PC-9 (cell line): ENCODE measurements around the gene PRR33.

Experiments
- CTCF ChIP-seq: fragments of 200-600 bp; sonication (generic); conservative IDR thresholded peaks from 2 replicates; pipeline ENCODE4 v1.6.1; 2017; ENCODE audit warnings: mixed run types, antibody characterized with exemption, mild to moderate bottlenecking, moderate library complexity
- EZH2 ChIP-seq: fragments of 200-600 bp; sonication (generic); IDR thresholded peaks from 2 replicates; pipeline ENCODE4 v1.8.0; 2017; ENCODE audit warnings: antibody characterized with exemption, low read depth

DNA sequence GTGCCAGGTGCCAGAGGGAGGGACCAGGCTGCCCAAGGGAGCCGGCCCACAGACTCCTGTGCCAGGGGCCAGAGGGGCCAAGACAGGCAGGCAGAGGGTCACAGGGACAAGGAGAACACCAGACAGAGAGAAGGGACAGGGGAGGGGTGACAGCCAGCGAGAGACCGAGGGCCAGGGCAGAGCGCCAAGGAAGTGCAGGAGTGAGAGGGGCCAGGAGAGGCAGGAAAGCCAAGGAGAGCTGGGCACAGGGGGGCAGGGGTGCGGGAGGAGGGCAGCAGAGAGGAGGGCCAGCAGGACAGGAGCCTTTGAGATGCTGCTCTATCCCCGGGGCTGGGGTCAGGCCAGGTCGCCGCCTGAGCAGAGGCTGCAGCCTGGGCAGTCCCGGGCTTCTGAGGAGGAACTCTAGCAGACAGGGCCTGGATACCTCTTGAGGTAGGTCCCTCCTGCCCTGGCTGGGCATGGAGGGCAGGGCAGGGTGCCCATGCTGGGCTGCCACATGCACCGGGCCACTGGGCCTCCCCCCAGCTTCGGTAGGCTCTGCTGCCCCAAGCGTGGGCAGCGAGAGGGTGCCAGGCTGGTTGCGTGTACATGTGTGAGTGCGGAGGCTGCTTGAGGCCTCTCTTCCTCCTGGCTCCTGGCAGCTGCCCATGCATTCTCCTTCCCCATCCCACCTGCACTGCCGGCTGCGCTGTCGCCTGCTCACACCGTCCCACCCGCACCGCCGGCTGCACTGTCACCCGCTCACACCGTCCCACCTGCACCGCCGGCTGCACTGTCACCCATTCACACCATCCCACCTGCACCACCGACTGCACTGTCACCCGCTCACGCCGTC is 26.6 kb downstream of the PRR33 start:
- no peak for TF ChIP-seq CTCF
- no peak for TF ChIP-seq EZH2
